ENCODE measurements around the gene PDE1C.

DNA sequence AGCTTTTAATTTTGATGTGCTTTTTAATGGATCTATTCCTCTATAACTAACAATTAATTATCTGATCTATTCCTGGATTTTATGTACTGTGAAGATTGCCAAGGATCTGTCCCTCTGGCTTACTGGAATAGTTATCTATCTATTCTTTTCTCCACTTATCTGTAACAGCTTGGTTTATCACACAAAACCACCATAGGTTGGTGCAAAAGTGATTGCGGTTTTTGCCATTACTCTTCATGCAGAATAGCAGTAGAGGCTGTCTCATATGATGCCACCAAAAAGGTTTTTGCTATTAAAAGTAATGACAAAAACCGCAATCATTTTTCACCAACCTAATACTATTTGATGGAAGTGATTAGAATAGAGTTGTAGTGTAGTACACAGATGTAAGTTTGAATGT is 115.7 kb downstream of the PDE1C start:
- no peak for TF ChIP-seq HDGF (IDR thresholded peaks at IDR 0.05; ENCODE audit: borderline replicate concordance)
- TF ChIP-seq FOXM1 (IDR thresholded peaks at IDR 0.05; ENCODE audit: borderline replicate concordance), result no peak
- TF ChIP-seq FOXK2 (IDR thresholded peaks at IDR 0.05), result no peak
- no peak for TF ChIP-seq BHLHE40 (IDR thresholded peaks at IDR 0.05; ENCODE audit: borderline replicate concordance)
- TF ChIP-seq TARDBP (IDR thresholded peaks at IDR 0.05), result no peak
- no peak for TF ChIP-seq LEF1 (IDR thresholded peaks at IDR 0.05; ENCODE audit: borderline replicate concordance)
- no peak for TF ChIP-seq SP1 (IDR thresholded peaks at IDR 0.05)
- TF ChIP-seq SUZ12 (IDR thresholded peaks at IDR 0.05), result no peak
- TF ChIP-seq, protein P1, sequence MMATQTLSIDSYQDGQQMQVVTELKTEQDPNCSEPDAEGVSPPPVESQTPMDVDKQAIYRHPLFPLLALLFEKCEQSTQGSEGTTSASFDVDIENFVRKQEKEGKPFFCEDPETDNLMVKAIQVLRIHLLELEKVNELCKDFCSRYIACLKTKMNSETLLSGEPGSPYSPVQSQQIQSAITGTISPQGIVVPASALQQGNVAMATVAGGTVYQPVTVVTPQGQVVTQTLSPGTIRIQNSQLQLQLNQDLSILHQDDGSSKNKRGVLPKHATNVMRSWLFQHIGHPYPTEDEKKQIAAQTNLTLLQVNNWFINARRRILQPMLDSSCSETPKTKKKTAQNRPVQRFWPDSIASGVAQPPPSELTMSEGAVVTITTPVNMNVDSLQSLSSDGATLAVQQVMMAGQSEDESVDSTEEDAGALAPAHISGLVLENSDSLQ (IDR thresholded peaks at IDR 0.05), result no peak
